HCT116 (cell line): Measurements from ENCODE around the gene CLDN9. TPM values are rescaled to one million over a fixed set of nuclear protein-coding genes. Genes with fewer than 3 reads are reported as not detected.
A peak's percentile ranks its signal among the peaks of the same experiment; 100 is the strongest.

Experiments used
- ATAC-seq: fragments of 200-7000 bp; cut with Tn5 transposase; 2 replicates; pipeline ENCODE4 v1.9.1; 2020; ENCODE audit warnings: mild to moderate bottlenecking, moderate library complexity
- BruUV-seq: library from RNA; stranded (reverse); fragments of 400-500 nt; replicated peaks from 2 replicates; lab custom pipeline; 2021; lab: Mats Ljungman, UMichigan
- CTCF ChIA-PET: fragments of 300-600 bp; sonication (Branson Sonifier 250); formaldehyde crosslinking; loops from one replicate; lab custom pipeline; 2021; ENCODE audit warnings: antibody characterized with exemption; lab: Charles Lee
- POLR2A ChIA-PET: fragments of 300-600, 350-600 bp; sonication (Branson Sonifier 250); formaldehyde crosslinking; loops from one replicate; lab custom pipeline; 2021; ENCODE audit warnings: antibody characterized with exemption; lab: Charles Lee
- RAD21 ChIA-PET, 2 experiments: fragments of 300-600 bp; sonication (Branson Sonifier 250); formaldehyde crosslinking; loops; one replicate each; lab custom pipeline; 2023; ENCODE audit warnings: low total read pairs in 2 of 2; ENCODE audit not compliant: uncharacterized antibody in 2 of 2, unreplicated experiment in 2 of 2, low non-redundant PET in 1 of 2; lab: Charles Lee
- DNase-seq: peaks from one replicate; pipeline ENCODE4 v3.0.0-alpha.2; 2010; ENCODE audit warnings: low read depth, low spot score
- H2AFZ ChIP-seq: fragments of 200-600 bp; shearing (Covaris generic), sonication (generic); 2 replicates; pipeline ENCODE4 v1.6.1; 2017; ENCODE audit warnings: low read depth, mixed run types, mixed read lengths, antibody characterized with exemption, low read length; ENCODE audit not compliant: poor library complexity, severe bottlenecking
- H3K27ac ChIP-seq: 2 replicates; pipeline ENCODE4 v1.5.1; 2012; ENCODE audit warnings: low read depth, low read length
- H3K27me3 ChIP-seq: fragments of 200-600 bp; sonication (generic); 2 replicates; pipeline ENCODE4 v1.6.1; 2016; ENCODE audit warnings: mixed run types, low read length, mixed read lengths; ENCODE audit not compliant: insufficient read depth
- H3K36me3 ChIP-seq, 2 experiments: fragments of 200-500 bp in 1 of 2; fragments of 200-600 bp in 1 of 2; sonication (Bioruptor generic) in 1 of 2; sonication (generic) in 1 of 2; 2 replicates each; pipeline versions ENCODE4 v1.5.1 to v1.6.1; 2014 to 2016; ENCODE audit warnings: low read length in 2 of 2, inconsistent platforms in 1 of 2, mixed read lengths in 1 of 2, mixed run types in 1 of 2; ENCODE audit not compliant: insufficient read depth in 2 of 2, control insufficient read depth in 1 of 2
- H3K4me1 ChIP-seq, 2 experiments: fragments of 200-600 bp in 1 of 2; sonication (generic) in 1 of 2; 2 replicates each; pipeline versions ENCODE4 v1.5.1 to v1.6.1; 2012 to 2017; ENCODE audit warnings: low read length in 2 of 2, inconsistent platforms in 1 of 2, mild to moderate bottlenecking in 1 of 2, mixed read lengths in 1 of 2, mixed run types in 1 of 2, moderate library complexity in 1 of 2; ENCODE audit not compliant: insufficient read depth in 2 of 2, control insufficient read depth in 1 of 2
- H3K4me2 ChIP-seq: fragments of 200-600 bp; sonication (generic); 2 replicates; pipeline ENCODE4 v1.6.1; 2017; ENCODE audit warnings: mixed run types, low read length, mixed read lengths
- H3K4me3 ChIP-seq, 2 experiments: fragments of 200-600 bp in 1 of 2; sonication (generic) in 1 of 2; replicated peaks in 1 of 2; 2 replicates each; pipeline ENCODE4 v1.5.1; 2011 to 2016; ENCODE audit warnings: low read length in 2 of 2, control low read depth in 1 of 2, low read depth in 1 of 2, mild to moderate bottlenecking in 1 of 2, mixed read lengths in 1 of 2, mixed run types in 1 of 2
- H3K79me2 ChIP-seq: fragments of 200-600 bp; sonication (generic); 2 replicates; pipeline ENCODE4 v1.6.1; 2017; ENCODE audit warnings: mild to moderate bottlenecking, mixed run types, low read length, moderate library complexity, mixed read lengths; ENCODE audit not compliant: insufficient read depth
- H3K9ac ChIP-seq: fragments of 200-600 bp; sonication (generic); 2 replicates; pipeline ENCODE4 v1.6.1; 2016; ENCODE audit warnings: low read length, mixed read lengths
- H3K9me2 ChIP-seq: fragments of 200-600 bp; sonication (generic), shearing (Covaris generic); 2 replicates; pipeline ENCODE4 v1.6.1; 2017; ENCODE audit warnings: mixed run types, mild to moderate bottlenecking, moderate library complexity; ENCODE audit not compliant: insufficient read depth
- H3K9me3 ChIP-seq, 2 experiments: fragments of 200-500 bp in 1 of 2; fragments of 200-600 bp in 1 of 2; sonication (Bioruptor generic) in 1 of 2; sonication (generic) in 1 of 2; 2 replicates each; pipeline ENCODE4 v1.6.1; 2014 to 2017; ENCODE audit warnings: low read length in 2 of 2, mixed read lengths in 2 of 2, inconsistent platforms in 1 of 2, low read depth in 1 of 2, mild to moderate bottlenecking in 1 of 2, mixed run types in 1 of 2, moderate library complexity in 1 of 2; ENCODE audit not compliant: control insufficient read depth in 1 of 2, insufficient read depth in 1 of 2
- H4K20me1 ChIP-seq: fragments of 200-600 bp; sonication (generic), shearing (Covaris generic); 2 replicates; pipeline ENCODE4 v1.6.1; 2017; ENCODE audit warnings: mixed run types, mild to moderate bottlenecking, moderate library complexity; ENCODE audit not compliant: insufficient read depth
- ATF3 ChIP-seq: IDR thresholded peaks from 2 replicates; pipeline ENCODE4 v1.6.1; 2012
- CBX3 ChIP-seq: IDR thresholded peaks from 2 replicates; pipeline ENCODE4 v1.6.1; 2012; ENCODE audit warnings: low read depth
- CEBPB ChIP-seq: IDR thresholded peaks from 2 replicates; pipeline ENCODE4 v1.6.1; 2012; ENCODE audit warnings: low read depth
- CTCF ChIP-seq, 3 experiments: fragments of 200-600 bp in 1 of 3; sonication (generic) in 1 of 3; IDR thresholded peaks in 2 of 3; conservative IDR thresholded peaks in 1 of 3; 2 replicates each; pipeline ENCODE4 v1.5.1; 2012 to 2017; ENCODE audit warnings: low read depth in 2 of 3, low read length in 2 of 3, antibody characterized with exemption in 1 of 3, borderline replicate concordance in 1 of 3, control low read depth in 1 of 3, mild to moderate bottlenecking in 1 of 3, mixed read lengths in 1 of 3, mixed run types in 1 of 3, moderate library complexity in 1 of 3; ENCODE audit not compliant: insufficient read depth in 1 of 3
- EGR1 ChIP-seq: IDR thresholded peaks from 2 replicates; pipeline ENCODE4 v1.6.1; 2012; ENCODE audit warnings: low read depth
- ELF1 ChIP-seq: IDR thresholded peaks from 2 replicates; pipeline ENCODE4 v1.6.1; 2012; ENCODE audit warnings: low read depth, borderline replicate concordance
- EZH2 ChIP-seq: fragments of 200-600 bp; sonication (generic); IDR thresholded peaks from 2 replicates; pipeline ENCODE4 v1.6.1; 2017; ENCODE audit warnings: antibody characterized with exemption, mixed run types
- EZH2phosphoT487 ChIP-seq: fragments of 200-600 bp; IDR thresholded peaks from 2 replicates; pipeline ENCODE4 v1.6.1; 2018; ENCODE audit warnings: antibody characterized with exemption, borderline replicate concordance
- JUND ChIP-seq: IDR thresholded peaks from 2 replicates; pipeline ENCODE4 v1.6.1; 2012
- MAX ChIP-seq: IDR thresholded peaks from 2 replicates; pipeline ENCODE4 v1.6.1; 2012
- POLR2A ChIP-seq: IDR thresholded peaks from 2 replicates; pipeline ENCODE4 v1.7.0; 2011; ENCODE audit warnings: borderline replicate concordance; ENCODE audit not compliant: insufficient read depth, insufficient read length; ENCODE audit errors: extremely low read depth
- RAD21 ChIP-seq: IDR thresholded peaks from 2 replicates; pipeline ENCODE4 v1.6.1; 2012; ENCODE audit warnings: low read depth, mild to moderate bottlenecking
- SIN3A ChIP-seq: IDR thresholded peaks from 2 replicates; pipeline ENCODE4 v1.6.1; 2012; ENCODE audit warnings: low read depth
- SP1 ChIP-seq: IDR thresholded peaks from 2 replicates; pipeline ENCODE4 v1.6.1; 2012; ENCODE audit warnings: low read depth
- SRF ChIP-seq: IDR thresholded peaks from 2 replicates; pipeline ENCODE4 v1.6.1; 2012; ENCODE audit warnings: low read depth
- TCF7L2 ChIP-seq: IDR thresholded peaks from 2 replicates; pipeline ENCODE4 v1.7.0; 2011; ENCODE audit warnings: borderline replicate concordance, inconsistent platforms; ENCODE audit not compliant: insufficient read depth, insufficient read length; ENCODE audit errors: extremely low read depth
- YY1 ChIP-seq: IDR thresholded peaks from 2 replicates; pipeline ENCODE4 v1.6.1; 2011; ENCODE audit warnings: low read length, low read depth, moderate library complexity, mild to moderate bottlenecking; ENCODE audit not compliant: insufficient replicate concordance; ENCODE audit errors: extremely low read depth
- ZBTB33 ChIP-seq: IDR thresholded peaks from 2 replicates; pipeline ENCODE4 v1.6.1; 2011; ENCODE audit warnings: mild to moderate bottlenecking, low read length, moderate library complexity; ENCODE audit not compliant: insufficient replicate concordance; ENCODE audit errors: extremely low read depth
- ZFX ChIP-seq: fragments of 450-650 bp; IDR thresholded peaks from 2 replicates; pipeline ENCODE4 v1.6.1; 2017
- ZNF274 ChIP-seq: fragments of 200-500 bp; sonication (Bioruptor generic); IDR thresholded peaks from 2 replicates; pipeline ENCODE4 v1.6.1; 2014; ENCODE audit warnings: mild to moderate bottlenecking, low read depth, low read length, inconsistent platforms
- intact Hi-C: fragments of 100-400 bp; cut with micrococcal nuclease; formaldehyde crosslinking; loops from 2 replicates; pipeline ENCODE4 v1.10.0; 2022
- total RNA-seq: library from RNA; stranded (reverse); gene quantifications from one replicate; pipeline ENCODE4 v1.2.1, GENCODE V29; 2021; ENCODE audit not compliant: unreplicated experiment

Gene CLDN9
- total RNA-seq, 1 experiment from 2014 or later, result 0.76 TPM

- Histone ChIP-seq H3K9ac (peak within 1 kb of the TSS; percentile 99), H3K27me3 (no peaks in the 10 kb centered on the region), H3K79me2 (peaks cover 43% of the 10 kb centered on the region), H3K4me2 (peak within 1 kb of the TSS; percentile 86), H3K4me3 (peak within 1 kb of the TSS; percentile 89 to 99), H4K20me1 (no peaks in the 10 kb centered on the region; the same call in 1 of the 2 replicates), H3K9me3 (no peaks in the 10 kb centered on the region), H3K27ac (peak within 1 kb of the TSS; percentile 93), H3K36me3 (peaks cover 0 to 25% of the 10 kb centered on the region in 2 experiments; a peak in 2 of 4 replicates), H3K4me1 (peaks cover 24 to 44% of the 10 kb centered on the region in 2 experiments), H2AFZ (no peak within 1 kb of the TSS), H3K9me2 (no peaks in the 10 kb centered on the region)
- TSS peak; percentile 89 for BruUV-seq
- intact Hi-C loops, result loop anchor here (5.0 kb wide), 1 partner anchor 42 kb away; the partner anchor contains the start of genes HCFC1R1, THOC6 and TNFRSF12A
- ChIA-PET CTCF (interaction anchor here (1.0 to 1.4 kb wide), 3 partner anchors 17 to 51 kb away, joined by 3 to 4 read pairs (median 3); partner anchors contain the start of gene KREMEN2), POLR2A (interaction anchor here (0.7 to 2.8 kb wide), 8 partner anchors 8 to 75 kb away, joined by 3 to 11 read pairs (median 4); partner anchors contain the start of genes HCFC1R1, KREMEN2, THOC6 and TNFRSF12A), RAD21 (no interaction called here)
- DNase-seq, result peak; percentile 56
- peak; percentile 80 for ATAC-seq
- TF ChIP-seq ATF3, result no peak
- TF ChIP-seq SP1, result no peak; the same call in 1 of the 2 replicates
- peak; percentile 53; the same call in 1 of the 2 replicates for TF ChIP-seq MAX
- no peak for TF ChIP-seq ZBTB33
- TF ChIP-seq YY1, result peak; percentile 3
- TF ChIP-seq EGR1, result peak; percentile 98
- no peak for TF ChIP-seq CBX3
- TF ChIP-seq TCF7L2, result no peak
- no peak for TF ChIP-seq CEBPB
- TF ChIP-seq ZNF274, result no peak
- TF ChIP-seq SIN3A, result peak; percentile 58
- no peak for TF ChIP-seq CTCF (IDR thresholded peaks at IDR 0.05 in 2 of 3, conservative IDR thresholded peaks at IDR 0.05 in 1 of 3; ENCODE audit: borderline replicate concordance in 1 of 3, insufficient read depth in 1 of 3, low read depth in 2 of 3, low read length in 2 of 3)
- no peak for TF ChIP-seq SRF
- TF ChIP-seq EZH2, result no peak
- TF ChIP-seq ZFX, result peak; percentile 92
- peak; percentile 95 for TF ChIP-seq POLR2A
- TF ChIP-seq ELF1, result no peak
- no peak for TF ChIP-seq JUND
- TF ChIP-seq EZH2phosphoT487, result no peak
- TF ChIP-seq RAD21, result no peak
These were observed 32.2 kb upstream of the CLDN9 start, which contains the start of gene PKMYT1 for GRCh38 chr16:2980227-2981176. Gene PKMYT1, minus strand, starts transcription at chr16:2980446. Its CDS starts 789 bp downstream, at chr16:2979657.
